GM21619 (cell line): Measurements from ENCODE around the gene ZBTB44.
"Not testable (repeated sequence)": the region's sequence is repeated elsewhere in the genome, so short reads cannot be mapped to it uniquely, and the experiment has no call there.

ENCODE experiments used
- ATAC-seq: cut with Tn5 transposase; IDR thresholded peaks from one replicate; pipeline ENCODE4 v1.9.1; 2021; ENCODE audit not compliant: unreplicated experiment

ZBTB44 gene

DNA sequence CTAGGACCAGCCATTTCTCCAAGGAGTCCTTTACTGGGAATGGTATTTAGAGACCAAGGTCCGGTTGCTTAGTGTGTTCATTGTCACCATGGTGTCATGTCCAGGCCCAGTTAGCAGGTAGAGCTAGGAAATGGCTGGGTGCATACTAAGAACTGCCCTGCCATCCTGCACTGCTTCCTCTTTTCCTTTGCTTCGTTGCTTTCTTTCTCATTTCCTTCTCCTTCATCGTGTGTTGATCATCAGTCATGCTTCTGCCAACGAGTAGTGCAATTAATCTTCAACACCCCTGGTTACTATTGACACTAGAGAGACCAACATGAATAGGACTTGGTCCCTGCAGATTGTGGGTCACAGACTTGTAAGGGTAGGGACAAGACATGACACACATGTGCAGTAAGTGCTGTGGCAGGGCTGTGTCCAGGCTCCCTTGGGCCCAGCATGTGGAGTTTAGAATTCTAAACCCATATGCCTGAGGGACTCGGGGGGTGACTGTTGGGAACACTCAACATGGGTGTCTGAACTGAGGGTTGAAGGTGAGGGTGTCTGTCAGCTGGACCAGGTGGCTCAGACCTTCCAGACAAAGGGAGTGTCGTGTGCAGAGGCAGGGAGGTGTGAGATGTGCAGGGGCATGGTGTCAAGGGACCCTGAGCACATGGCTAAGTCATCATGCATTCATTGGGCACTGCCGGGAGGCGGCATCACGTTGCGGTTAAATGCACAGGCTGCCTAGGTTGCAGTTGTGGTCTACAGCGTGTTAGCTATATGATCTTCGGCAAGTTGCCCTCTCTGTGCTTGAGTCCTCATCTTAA is 112.5 kb downstream of the ZBTB44 start:
- ATAC-seq, result no peak

DNA sequence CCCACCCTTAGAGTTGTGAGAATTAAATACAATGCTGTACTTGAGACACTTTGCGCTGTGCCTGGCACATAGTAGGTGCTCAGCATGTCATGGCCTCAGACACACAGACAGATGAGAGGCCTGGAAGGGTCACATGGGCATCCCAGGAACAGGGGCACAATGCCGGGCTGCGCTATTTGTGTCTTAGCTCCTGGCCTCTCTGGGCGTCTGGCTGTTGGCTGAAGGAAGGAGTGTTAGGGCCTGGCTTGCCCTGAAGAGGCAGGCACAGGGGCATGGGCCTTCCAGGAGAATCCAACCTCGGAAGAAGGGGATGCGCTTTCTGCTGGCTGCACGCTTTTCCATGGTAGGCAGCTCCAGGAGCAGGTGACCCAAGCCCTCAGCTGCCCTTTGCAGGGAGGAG is 113.7 kb downstream of the ZBTB44 start:
- no peak for ATAC-seq

DNA sequence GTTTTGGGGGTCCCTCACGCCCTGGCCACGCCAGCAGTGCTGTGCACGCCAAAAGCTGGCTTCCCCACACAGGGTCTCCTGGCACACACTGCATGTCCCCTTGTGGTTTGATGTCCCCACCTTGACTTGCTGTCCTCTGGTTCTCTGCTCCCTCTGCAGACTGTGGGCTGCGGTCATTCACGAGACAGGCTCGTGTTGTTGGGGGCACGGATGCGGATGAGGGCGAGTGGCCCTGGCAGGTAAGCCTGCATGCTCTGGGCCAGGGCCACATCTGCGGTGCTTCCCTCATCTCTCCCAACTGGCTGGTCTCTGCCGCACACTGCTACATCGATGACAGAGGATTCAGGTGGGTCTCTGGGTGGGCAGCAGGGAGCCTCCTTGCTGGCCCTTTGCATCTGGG is 114.9 kb downstream of the ZBTB44 start:
- ATAC-seq, result no peak

DNA sequence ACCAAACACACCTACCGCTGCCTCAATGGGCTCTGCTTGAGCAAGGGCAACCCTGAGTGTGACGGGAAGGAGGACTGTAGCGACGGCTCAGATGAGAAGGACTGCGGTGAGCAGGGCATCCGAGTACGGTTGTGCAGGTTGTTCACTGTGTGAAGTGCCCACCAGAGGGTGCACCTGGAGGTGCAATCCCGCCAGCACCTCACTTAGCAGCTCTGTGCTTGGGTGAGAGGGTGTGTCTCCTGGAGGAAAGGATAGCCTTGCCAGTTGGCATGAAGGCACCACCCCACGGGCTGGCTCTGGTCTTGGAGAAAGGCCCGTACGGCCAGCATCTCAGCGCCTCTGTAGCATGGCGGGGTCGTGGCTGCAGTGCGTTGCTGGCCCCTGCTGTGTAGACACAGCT is 115.8 kb downstream of the ZBTB44 start:
- ATAC-seq, result no peak

DNA sequence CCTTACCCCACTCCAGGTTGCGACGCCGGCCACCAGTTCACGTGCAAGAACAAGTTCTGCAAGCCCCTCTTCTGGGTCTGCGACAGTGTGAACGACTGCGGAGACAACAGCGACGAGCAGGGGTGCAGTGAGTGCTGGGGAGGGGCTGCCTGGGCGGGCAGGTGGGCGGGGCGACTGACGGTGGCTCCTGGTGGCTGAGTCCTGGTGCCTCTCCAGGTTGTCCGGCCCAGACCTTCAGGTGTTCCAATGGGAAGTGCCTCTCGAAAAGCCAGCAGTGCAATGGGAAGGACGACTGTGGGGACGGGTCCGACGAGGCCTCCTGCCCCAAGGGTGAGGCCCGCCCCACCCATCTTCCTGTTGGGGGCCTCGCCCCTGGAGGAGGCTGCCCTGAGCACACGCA is 116.4 kb downstream of the ZBTB44 start:
- ATAC-seq, result no peak

DNA sequence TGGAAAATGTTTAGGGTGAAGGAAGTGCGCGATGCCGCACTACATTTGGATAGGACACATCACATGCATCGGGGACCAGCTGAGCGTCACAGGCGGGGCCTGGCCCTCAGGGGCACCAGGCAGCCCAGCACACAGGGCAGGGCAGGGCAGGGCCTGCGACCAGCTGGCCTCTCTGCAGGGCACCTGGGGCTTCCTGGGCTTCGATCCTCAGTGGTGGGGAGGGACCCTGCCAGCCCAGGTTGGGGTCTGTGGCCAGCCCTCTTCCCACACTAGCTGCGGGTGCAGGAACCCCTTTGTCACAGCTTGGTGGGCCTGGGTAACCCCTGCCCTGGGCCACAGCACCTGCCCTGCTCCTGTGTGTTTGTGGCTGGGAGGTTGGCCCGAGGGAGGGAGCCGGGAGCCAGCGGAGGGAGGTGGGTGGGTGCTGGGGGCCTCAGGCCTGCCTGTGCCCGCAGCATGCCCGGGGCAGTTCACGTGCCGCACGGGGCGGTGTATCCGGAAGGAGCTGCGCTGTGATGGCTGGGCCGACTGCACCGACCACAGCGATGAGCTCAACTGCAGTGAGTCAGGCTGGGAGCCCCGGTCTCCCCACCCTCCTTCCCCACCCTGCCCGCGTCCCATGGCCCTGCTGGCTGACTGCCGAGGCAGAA is 117.2 kb downstream of the ZBTB44 start:
- ATAC-seq, result no peak

DNA sequence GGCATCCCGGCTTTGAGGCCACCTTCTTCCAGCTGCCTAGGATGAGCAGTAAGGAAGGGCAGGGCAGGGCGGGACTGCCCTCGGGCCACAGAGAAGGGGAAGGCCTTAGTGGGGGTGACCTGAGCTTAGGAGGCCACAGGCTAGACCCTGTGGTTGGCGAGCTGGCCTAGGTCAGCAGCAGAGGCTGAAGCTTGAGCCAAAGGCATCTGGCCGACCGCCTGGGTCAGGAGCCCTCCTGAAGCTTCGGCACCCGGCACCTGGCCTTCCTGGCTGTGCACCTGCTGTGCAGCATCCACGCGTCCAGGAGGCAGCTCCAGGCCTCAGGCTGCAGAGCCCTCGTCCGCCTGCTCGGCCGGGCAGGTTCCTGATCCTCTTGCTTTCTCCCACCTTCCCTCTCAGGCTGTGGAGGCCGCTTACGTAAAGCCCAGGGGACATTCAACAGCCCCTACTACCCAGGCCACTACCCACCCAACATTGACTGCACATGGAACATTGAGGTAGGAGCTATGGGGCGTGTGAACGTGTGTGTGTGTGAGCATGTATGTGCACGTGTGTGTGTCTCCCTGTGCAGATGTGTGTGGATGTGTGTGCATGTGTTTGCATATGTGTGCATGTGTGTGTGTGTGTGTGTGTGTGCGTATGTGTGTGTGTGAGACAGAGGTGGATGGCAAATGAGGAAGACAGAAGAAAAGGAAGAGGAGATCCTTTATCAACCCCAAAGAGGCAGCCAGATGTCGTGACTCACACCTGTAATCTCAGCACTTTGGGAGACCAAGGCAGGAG is 120.3 kb downstream of the ZBTB44 start:
- ATAC-seq, result no peak

DNA sequence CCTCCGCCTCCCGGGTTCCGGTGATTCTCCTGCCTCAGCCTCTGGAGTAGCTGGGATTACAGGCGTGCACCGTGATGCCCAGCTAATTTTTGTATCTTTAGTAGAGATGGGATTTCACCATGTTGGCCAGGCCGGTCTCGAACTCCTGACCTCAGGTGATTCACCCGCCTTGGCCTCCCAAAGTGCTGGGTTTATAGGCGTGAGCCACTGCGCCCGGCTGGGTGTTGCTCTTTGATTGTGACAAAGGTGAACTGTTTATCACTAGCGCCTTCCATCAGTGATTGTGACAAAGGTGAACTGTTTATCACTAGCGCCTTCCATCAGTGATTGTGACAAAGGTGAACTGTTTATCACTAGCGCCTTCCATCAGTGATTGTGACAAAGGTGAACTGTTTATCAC is 121.2 kb downstream of the ZBTB44 start:
- not testable (repeated sequence) for ATAC-seq

DNA sequence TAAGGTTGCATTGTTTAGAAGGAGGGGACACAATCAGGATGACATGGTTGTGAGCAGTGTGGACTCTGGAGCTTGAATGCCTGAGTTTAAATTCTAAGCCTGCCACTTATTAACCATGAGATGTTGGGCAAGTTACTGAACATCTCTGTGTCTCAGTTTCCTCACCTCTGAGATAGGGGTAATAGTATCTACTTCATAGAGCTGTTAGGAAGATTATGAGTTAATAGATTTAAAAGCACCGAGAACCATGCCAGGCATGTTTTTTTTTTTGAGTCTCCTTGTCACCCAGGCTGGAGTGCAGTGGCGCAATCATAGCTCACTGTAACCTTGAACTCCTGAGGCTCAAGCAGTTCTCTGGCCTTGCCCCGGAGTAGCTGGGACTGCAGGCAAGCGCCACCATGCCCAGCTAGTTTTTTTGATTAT is 121.9 kb downstream of the ZBTB44 start:
- ATAC-seq, result no peak

DNA sequence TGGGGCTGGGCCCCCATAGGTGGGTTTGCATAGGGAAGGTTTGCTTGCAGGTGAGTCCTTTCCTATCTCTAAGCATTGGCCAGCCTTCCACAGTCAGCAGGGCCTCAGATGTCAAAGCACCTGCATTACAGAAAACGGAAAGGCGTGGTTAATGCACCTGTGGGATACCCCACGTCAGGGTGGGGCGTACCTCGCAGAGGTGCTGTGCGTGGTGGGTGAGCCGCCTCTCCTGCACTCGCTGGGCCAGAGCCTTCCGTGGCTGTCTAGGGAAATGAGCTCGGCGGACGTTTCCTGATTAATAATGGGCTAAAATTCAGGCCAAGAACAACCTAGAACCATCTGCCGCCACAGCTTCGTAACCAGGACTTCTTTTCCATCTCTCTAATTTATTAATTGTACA is 122.8 kb downstream of the ZBTB44 start:
- no peak for ATAC-seq

DNA sequence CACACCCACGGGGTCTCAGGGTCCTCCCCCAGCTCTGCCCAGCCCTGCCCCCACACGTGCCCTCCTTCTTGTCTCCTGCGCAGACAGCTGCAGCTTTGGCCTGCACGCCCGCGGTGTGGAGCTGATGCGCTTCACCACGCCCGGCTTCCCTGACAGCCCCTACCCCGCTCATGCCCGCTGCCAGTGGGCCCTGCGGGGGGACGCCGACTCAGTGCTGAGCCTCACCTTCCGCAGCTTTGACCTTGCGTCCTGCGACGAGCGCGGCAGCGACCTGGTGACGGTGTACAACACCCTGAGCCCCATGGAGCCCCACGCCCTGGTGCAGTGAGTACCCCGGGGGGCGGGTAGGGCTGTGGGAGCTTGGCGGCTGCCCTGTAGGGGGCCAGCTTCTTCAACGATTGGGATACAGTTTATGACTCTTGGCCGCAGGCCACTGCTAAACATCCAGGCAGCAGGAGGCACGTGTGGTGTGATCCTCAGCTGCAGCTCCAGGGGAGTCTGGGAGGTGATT is 124.3 kb downstream of the ZBTB44 start:
- ATAC-seq, result no peak

DNA sequence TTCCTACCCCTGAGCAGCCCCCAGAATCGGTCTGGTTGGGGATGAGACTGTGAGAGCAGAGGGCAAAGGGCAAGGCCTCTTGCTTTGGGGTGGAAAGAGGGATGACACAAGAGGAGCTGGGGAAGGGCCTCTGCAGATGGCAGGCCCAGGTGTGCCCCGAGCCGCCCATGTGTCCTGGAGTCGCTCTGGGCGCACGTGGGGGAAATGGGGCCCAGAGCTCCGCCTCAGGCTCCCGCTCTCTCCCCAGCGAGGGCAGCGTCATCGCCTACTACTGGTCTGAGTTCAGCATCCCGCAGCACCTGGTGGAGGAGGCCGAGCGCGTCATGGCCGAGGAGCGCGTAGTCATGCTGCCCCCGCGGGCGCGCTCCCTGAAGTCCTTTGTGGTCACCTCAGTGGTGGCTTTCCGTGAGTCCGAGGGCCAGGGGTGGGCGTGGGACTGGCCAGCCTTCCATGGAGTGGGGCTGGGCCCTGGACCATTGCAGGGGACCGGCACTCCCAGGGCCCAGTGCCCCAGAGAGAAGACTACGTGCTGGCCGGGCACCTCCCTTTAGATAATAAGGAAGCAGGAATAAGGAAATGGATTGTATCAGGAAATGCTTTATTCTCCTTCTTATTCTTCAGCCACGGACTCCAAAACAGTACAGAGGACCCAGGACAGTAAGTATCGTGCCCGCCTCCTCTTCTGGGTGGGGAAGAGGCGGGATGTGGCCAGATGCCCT is 125.1 kb downstream of the ZBTB44 start:
- ATAC-seq, result no peak

DNA sequence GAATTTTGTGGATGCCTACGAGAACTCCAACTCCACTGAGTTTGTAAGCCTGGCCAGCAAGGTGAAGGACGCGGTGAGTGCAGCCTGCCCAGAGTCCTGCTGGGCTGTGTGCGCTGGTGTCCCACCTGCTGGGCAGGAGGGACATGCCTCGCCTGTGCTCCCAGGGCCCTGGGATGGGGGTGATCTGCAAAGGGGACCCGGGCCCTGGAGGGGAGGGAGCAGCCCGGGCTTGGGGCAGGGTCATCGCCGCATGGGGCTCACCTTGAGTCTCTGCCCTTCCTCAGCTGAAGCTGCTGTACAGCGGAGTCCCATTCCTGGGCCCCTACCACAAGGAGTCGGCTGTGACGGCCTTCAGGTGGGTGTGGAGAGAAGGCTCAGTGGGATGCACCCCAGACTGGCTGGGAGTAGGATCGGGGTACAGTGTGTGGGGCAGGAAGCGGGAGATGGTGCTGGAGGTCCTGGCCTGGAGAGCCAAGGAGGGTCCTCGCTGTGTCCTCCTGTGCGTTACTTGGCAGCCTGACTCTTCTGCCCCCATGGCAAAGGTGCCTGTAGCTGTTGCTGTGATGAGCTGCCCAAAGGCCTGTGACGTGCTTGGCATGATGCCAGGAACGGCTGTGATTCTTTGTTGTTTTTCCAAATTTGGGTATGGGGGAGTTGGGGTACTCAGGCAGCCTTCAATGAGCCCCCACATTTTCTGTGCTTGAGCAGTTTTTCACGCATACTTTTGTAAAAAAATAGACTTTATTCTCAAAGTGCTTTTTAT is 126.0 kb downstream of the ZBTB44 start:
- ATAC-seq, result no peak

DNA sequence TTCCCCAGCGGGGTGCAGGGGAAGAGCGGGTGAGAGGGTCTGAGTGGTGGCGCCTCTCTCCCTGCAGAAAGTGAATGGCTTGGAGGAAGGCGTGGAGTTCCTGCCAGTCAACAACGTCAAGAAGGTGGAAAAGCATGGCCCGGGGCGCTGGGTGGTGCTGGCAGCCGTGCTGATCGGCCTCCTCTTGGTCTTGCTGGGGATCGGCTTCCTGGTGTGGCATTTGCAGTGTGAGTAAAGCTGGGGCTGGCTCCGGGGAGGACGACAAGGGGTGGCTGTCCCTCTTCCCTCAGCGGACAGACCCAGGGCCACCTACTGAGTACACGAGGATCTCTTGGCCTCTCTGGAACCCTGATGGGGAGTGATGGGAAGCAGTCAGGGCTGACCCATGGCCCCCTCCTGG is 126.7 kb downstream of the ZBTB44 start:
- ATAC-seq, result no peak

DNA sequence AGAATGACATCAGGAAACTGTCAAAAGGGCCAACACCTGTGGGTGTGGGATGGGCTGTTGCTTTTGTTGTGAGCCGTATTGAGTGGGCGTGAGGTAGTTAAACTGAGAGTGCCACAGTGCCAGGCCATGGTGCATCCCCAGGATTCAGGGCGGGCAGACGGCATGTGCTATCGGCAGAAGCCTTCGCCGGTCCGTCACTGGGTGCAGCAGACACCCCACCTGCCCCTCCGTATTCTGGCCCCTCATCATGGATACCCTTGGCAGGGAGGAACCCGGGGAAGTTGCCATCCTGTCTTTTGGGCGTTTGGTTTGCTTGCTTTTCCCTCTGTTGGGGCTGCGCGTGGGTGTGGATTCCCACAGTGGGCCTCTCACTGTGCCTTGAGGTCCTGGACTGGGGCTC is 127.6 kb downstream of the ZBTB44 start:
- no peak for ATAC-seq

DNA sequence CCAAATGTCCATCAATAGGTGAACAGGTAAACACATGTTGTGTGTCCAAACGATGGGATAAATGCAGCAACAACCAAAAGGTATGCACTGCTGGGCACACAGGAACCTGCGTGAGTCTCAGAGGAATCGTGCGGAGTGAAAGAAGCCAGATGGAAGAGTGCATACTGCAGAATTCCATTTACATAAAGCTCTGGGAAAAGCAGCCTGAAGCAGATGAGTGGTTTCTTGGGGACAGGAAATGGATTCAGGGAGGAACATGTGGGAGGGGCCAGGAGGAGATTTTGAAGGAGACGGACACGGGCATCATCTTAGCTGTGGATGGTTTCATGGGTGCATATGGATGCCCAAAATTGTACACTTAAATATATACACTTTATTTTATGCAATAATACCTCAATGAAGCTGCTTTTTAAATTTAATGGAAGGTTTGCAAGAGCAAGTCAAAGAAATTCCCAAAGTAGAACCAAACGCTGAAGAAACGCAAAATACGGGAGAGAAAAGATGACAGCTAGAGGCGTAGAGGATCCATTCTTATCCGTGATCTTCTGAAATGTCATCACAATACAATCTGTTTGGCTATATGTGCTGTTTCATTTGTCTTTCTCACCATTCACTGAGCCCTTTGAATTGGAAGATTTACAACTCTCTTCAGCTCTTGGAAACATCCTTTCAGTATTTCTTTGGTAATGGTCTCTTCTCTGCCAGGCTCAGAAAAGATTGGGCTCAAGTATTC is 130.7 kb downstream of the ZBTB44 start:
- no peak for ATAC-seq

DNA sequence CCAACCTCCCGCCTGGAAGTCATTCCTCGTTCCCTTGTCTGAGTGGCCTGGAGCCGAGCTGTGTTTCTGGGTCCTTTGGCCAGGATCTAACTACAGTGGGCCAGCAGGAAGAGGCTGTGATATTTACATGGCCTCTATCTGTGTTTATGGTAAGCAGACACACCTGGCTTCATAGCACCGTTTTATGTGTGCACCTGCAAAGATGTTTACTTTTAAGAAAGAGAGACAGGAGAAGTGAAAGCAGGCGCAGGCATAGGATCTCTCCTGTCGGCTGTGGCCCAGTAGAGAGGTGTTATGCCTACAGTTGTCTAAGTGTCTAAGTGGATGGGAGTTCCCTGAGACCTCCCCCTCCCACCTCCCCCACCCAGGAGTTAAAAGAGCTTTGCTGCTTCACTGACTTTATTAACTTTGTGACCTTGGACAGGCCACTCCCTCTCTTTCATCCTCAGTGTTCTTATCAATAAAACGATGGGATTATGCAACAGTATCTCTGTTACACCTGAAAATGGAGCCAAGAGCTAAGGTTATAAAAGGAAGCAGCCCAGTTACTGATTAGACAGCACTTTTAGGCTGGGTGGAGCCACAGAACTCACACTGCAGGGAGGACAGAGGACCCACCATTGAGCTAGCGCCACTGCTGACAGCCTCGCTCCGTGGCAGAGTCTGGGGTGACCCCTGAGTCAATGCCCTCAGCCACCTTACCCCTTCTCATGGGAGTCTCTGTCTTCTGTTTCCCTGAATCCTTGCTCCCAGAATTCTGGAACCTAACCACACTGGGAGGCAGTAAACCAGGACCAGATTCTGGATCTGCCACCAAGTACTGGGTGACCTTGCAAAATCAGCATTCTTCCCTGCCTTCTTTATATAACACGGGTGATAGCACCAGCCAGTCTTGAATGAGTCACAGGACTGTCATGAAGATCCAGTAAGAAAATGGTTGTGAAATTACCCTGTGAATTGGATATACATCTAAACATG is 133.1 kb downstream of the ZBTB44 start:
- ATAC-seq, result peak; percentile 55

DNA sequence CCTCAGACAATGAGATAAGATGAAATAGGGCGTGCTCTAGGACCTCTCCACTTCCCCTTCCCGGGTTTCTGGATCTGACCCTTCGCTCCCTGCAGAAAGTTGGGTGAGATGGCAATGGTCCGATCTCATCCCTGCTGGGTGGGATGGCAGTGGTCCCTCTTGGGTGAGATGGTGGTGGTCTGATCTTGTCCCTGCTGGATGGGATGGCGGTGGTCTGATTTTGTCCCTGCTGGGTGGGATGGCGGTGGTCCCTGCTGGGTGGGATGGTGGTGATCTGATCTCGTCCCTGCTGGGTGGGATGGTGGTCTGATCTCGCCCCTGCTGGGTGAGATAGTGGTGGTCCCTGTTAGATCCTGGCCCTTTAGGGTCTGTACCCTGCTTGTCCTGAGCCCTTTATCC is 133.8 kb downstream of the ZBTB44 start:
- ATAC-seq, result no peak
